ENCODE results near the gene PDGFA. TPM values are rescaled to one million over a fixed set of nuclear protein-coding genes. Genes with fewer than 3 reads are reported as not detected.

PDGFA gene
- polyA plus RNA-seq, 1 donor (not counting 4 experiments of a cell fraction or from before 2014, with no cell fraction given): 14.8 TPM

GRCh38 chr7:474605-475424 lies 44.8 kb downstream of the PDGFA start:
- H3K4me2 ChIP-seq (ENCODE audit: control insufficient read depth, extremely low read depth, insufficient read depth, low read depth, low read length): no peak overlapping the region
- H3K9ac ChIP-seq (ENCODE audit: control insufficient read depth, extremely low read depth, insufficient read depth, low read length): no peak overlapping the region
- H3K9me1 ChIP-seq (ENCODE audit: control insufficient read depth, extremely low read depth, insufficient read depth, low read length): no peaks in the 10 kb centered on the region
- H3K79me2 ChIP-seq (ENCODE audit: control insufficient read depth, insufficient read depth, low read length): no peaks in the 10 kb centered on the region
- H3K4me1 ChIP-seq (ENCODE audit: control insufficient read depth, extremely low read depth, insufficient read depth, low read length): peaks cover 14% of the 10 kb centered on the region
- no peaks in the 10 kb centered on the region for H3K27me3 ChIP-seq (ENCODE audit: control insufficient read depth, extremely low read depth, insufficient read depth, low read length)
- H4K20me1 ChIP-seq (ENCODE audit: control insufficient read depth, extremely low read depth, insufficient read depth, low read length): no peaks in the 10 kb centered on the region
- H3K4me3 ChIP-seq (ENCODE audit: control insufficient read depth in 2 of 3, extremely low read depth in 1 of 3, insufficient read depth in 2 of 3, low read depth in 1 of 3, low read length in 3 of 3): no peak overlapping the region
- TF ChIP-seq EZH2 (IDR thresholded peaks at IDR 0.05; ENCODE audit: low read length): no peak
- no peak for TF ChIP-seq CTCF (optimal IDR thresholded peaks at IDR 0.05 in 1 of 3, IDR thresholded peaks at IDR 0.05 in 1 of 3, conservative IDR thresholded peaks at IDR 0.05 in 1 of 3; ENCODE audit: extremely low read depth in 1 of 3, insufficient read depth in 2 of 3, low read length in 3 of 3)
- no peak for FAIRE-seq
- H3K36me3 ChIP-seq (ENCODE audit: control insufficient read depth in 2 of 2, extremely low read depth in 1 of 2, insufficient read depth in 2 of 2, low read length in 2 of 2): no peaks in the 10 kb centered on the region
- H3K27ac ChIP-seq (ENCODE audit: control insufficient read depth, insufficient read depth, low read length): no peak overlapping the region
- dilution Hi-C loops (cut with MboI; ENCODE audit: extremely low pct_ligation_motif_present, low sequenced_read_pairs): no loop called here
- DNase-seq (ENCODE audit: low read depth, low spot score): no peak
- no peak overlapping the region for H2AFZ ChIP-seq (ENCODE audit: control insufficient read depth, low read length)
- H3K9me3 ChIP-seq (ENCODE audit: control insufficient read depth, low read depth, low read length): no peaks in the 10 kb centered on the region

- peaks cover 14% of the 10 kb centered on the region for H3K4me1 ChIP-seq (ENCODE audit: control insufficient read depth, extremely low read depth, insufficient read depth, low read length)
- no peak for FAIRE-seq
- no peaks in the 10 kb centered on the region for H3K9me1 ChIP-seq (ENCODE audit: control insufficient read depth, extremely low read depth, insufficient read depth, low read length)
- no peak overlapping the region for H3K9ac ChIP-seq (ENCODE audit: control insufficient read depth, extremely low read depth, insufficient read depth, low read length)
- no peak for TF ChIP-seq EZH2 (IDR thresholded peaks at IDR 0.05; ENCODE audit: low read length)
- TF ChIP-seq CTCF (optimal IDR thresholded peaks at IDR 0.05 in 1 of 3, IDR thresholded peaks at IDR 0.05 in 1 of 3, conservative IDR thresholded peaks at IDR 0.05 in 1 of 3; ENCODE audit: extremely low read depth in 1 of 3, insufficient read depth in 2 of 3, low read length in 3 of 3): no peak
- H4K20me1 ChIP-seq (ENCODE audit: control insufficient read depth, extremely low read depth, insufficient read depth, low read length): no peaks in the 10 kb centered on the region
- no peaks in the 10 kb centered on the region for H3K9me3 ChIP-seq (ENCODE audit: control insufficient read depth, low read depth, low read length)
- no peaks in the 10 kb centered on the region for H3K79me2 ChIP-seq (ENCODE audit: control insufficient read depth, insufficient read depth, low read length)
- no peaks in the 10 kb centered on the region for H3K27me3 ChIP-seq (ENCODE audit: control insufficient read depth, extremely low read depth, insufficient read depth, low read length)
- no peak overlapping the region for H2AFZ ChIP-seq (ENCODE audit: control insufficient read depth, low read length)
- no peak overlapping the region for H3K4me3 ChIP-seq (ENCODE audit: control insufficient read depth in 2 of 3, extremely low read depth in 1 of 3, insufficient read depth in 2 of 3, low read depth in 1 of 3, low read length in 3 of 3)
- no peak overlapping the region for H3K27ac ChIP-seq (ENCODE audit: control insufficient read depth, insufficient read depth, low read length)
- no peak overlapping the region for H3K4me2 ChIP-seq (ENCODE audit: control insufficient read depth, extremely low read depth, insufficient read depth, low read depth, low read length)
- H3K36me3 ChIP-seq (ENCODE audit: control insufficient read depth in 2 of 2, extremely low read depth in 1 of 2, insufficient read depth in 2 of 2, low read length in 2 of 2): no peaks in the 10 kb centered on the region
- dilution Hi-C loops (cut with MboI; ENCODE audit: extremely low pct_ligation_motif_present, low sequenced_read_pairs): no loop called here
- DNase-seq (ENCODE audit: low read depth, low spot score): no peak
Measured at GRCh38 chr7:473870-474604, 45.6 kb downstream of the PDGFA start.
